Activated CD8-positive, alpha-beta T cell treated with anti-CD3 and anti-CD28 coated beads for 36 hours (primary cell): ENCODE measurements around the gene RSF1. TPM values are rescaled to one million over a fixed set of nuclear protein-coding genes. Genes with fewer than 3 reads are reported as not detected.

Experiments
- ATAC-seq: fragments of 200-7000 bp; cut with Tn5 transposase; one replicate; pipeline ENCODE4 v1.10.0; 2021; ENCODE audit warnings: mild to moderate bottlenecking, moderate library complexity
- CTCF ChIA-PET: fragments of 350-600 bp; sonication (Branson Sonifier 250); formaldehyde crosslinking; loops from one replicate; lab custom pipeline; 2021; ENCODE audit warnings: antibody characterized with exemption; lab: Charles Lee
- POLR2A ChIA-PET: fragments of 350-600 bp; sonication (Branson Sonifier 250); formaldehyde crosslinking; loops from one replicate; lab custom pipeline; 2021; ENCODE audit warnings: antibody characterized with exemption; lab: Charles Lee
- DNase-seq: peaks from one replicate; pipeline ENCODE4 v3.0.0-alpha.2; 2020
- H3K27ac Mint-ChIP-seq: one replicate; pipeline ENCODE4 v1.8.0; 2021; ENCODE audit warnings: mild to moderate bottlenecking, mixed read lengths
- H3K27me3 Mint-ChIP-seq: one replicate; pipeline ENCODE4 v1.8.0; 2021; ENCODE audit warnings: mixed read lengths
- H3K36me3 Mint-ChIP-seq: one replicate; pipeline ENCODE4 v1.8.0; 2021; ENCODE audit warnings: low read depth, mixed read lengths
- H3K4me1 Mint-ChIP-seq: one replicate; pipeline ENCODE4 v1.8.0; 2021; ENCODE audit warnings: low read depth, mixed read lengths
- H3K4me3 Mint-ChIP-seq: one replicate; pipeline ENCODE4 v1.8.0; 2021; ENCODE audit warnings: mild to moderate bottlenecking, moderate library complexity, mixed read lengths
- H3K9me3 Mint-ChIP-seq: one replicate; pipeline ENCODE4 v1.8.0; 2021; ENCODE audit warnings: mixed read lengths
- intact Hi-C: fragments of 100-400 bp; cut with micrococcal nuclease; formaldehyde crosslinking; loops from one replicate; pipeline ENCODE4 v1.10.0; 2022
- total RNA-seq, 2 experiments: library from RNA; stranded (reverse); gene quantifications; one replicate each; pipeline ENCODE4 v1.2.3, GENCODE V29; 2021
- TF ChIP-seq, protein P1 (sequence below): fragments of 200-600 bp; IDR thresholded peaks from one replicate; pipeline ENCODE4 v1.8.0; 2022; ENCODE audit warnings: antibody characterized with exemption, mild to moderate bottlenecking

RSF1 gene
- total RNA-seq, 2 experiments from 2014 or later, result 45.4 to 47.7 TPM

DNA sequence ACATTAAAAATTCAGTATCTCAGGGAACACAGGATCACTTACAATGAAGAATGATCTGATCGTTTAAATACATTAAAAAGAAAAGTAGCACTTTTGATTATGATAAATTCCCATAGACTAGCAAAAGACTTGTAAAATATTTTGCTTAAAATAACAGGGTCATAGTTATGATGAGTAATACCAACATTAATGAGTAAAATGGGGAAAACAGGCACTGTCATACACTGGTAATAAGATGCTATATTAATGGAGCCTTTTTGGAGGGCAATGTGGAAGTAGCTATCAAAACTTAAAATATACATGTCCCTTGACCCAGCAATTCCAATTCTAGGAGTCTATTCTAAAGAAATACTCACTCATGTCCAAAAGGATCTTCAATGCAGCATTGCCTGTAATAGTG lies 121.1 kb downstream of the RSF1 start:
- H3K4me1 Mint-ChIP-seq, result peaks cover 4% of the 10 kb centered on the region
- DNase-seq, result no peak
- H3K9me3 Mint-ChIP-seq, result no peaks in the 10 kb centered on the region
- H3K27me3 Mint-ChIP-seq, result no peaks in the 10 kb centered on the region
- no peak for ATAC-seq
- H3K36me3 Mint-ChIP-seq, result peaks cover 34% of the 10 kb centered on the region
- POLR2A ChIA-PET, result no interaction called here
- TF ChIP-seq, protein P1, sequence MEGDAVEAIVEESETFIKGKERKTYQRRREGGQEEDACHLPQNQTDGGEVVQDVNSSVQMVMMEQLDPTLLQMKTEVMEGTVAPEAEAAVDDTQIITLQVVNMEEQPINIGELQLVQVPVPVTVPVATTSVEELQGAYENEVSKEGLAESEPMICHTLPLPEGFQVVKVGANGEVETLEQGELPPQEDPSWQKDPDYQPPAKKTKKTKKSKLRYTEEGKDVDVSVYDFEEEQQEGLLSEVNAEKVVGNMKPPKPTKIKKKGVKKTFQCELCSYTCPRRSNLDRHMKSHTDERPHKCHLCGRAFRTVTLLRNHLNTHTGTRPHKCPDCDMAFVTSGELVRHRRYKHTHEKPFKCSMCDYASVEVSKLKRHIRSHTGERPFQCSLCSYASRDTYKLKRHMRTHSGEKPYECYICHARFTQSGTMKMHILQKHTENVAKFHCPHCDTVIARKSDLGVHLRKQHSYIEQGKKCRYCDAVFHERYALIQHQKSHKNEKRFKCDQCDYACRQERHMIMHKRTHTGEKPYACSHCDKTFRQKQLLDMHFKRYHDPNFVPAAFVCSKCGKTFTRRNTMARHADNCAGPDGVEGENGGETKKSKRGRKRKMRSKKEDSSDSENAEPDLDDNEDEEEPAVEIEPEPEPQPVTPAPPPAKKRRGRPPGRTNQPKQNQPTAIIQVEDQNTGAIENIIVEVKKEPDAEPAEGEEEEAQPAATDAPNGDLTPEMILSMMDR, result no peak
- H3K4me3 Mint-ChIP-seq, result no peak overlapping the region
- H3K27ac Mint-ChIP-seq, result no peak overlapping the region
- intact Hi-C loops, result no loop called here
- CTCF ChIA-PET, result no interaction called here

DNA sequence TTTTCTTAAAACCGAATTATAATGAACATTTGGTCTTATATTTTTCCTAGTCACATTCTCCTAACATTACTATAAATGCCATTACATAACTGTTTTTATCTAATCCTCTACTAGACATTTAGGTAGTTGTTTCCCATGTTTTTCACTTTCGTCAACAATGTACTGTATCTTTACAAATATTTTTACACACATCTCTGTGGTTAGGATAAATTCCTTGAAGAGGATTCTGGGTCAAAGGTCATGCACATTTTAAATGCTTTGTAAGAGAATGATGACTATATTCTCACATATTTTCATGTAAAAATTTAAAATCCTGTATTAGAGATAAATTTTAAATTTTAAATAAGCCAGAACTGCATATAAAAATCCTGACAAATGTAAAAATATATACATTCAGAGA lies 121.6 kb downstream of the RSF1 start:
- intact Hi-C loops, result no loop called here
- Mint-ChIP-seq H3K4me3 (no peak overlapping the region), H3K36me3 (peaks cover 31% of the 10 kb centered on the region), H3K4me1 (peaks cover 3% of the 10 kb centered on the region), H3K9me3 (no peaks in the 10 kb centered on the region), H3K27ac (no peak overlapping the region), H3K27me3 (no peaks in the 10 kb centered on the region)
- POLR2A ChIA-PET, result no interaction called here
- ATAC-seq (no peak), DNase-seq (no peak)
- TF ChIP-seq, protein P1, result no peak
- CTCF ChIA-PET, result no interaction called here

DNA sequence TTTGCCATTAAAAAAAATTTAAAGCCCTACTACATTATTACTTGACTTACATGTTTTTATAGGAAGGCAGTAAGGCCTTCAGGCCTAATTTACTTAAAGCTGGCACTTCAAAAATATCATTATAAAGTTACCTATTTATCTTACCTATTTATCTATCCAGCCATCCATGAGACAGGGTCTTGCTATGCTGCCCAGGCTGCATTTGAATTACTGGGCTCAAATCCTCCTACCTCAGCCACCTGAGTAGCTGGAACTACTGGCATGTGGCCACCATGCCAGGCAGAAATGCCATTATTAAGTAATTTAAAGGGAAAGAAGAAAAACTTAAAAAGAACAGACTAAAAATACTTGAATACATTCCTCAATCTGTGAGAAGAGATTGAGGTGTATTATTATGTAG lies 122.7 kb downstream of the RSF1 start:
- no peaks in the 10 kb centered on the region for H3K27me3 Mint-ChIP-seq
- ChIA-PET CTCF (interaction anchor here (0.9 to 1.6 kb wide), 3 partner anchors 10 to 38 kb away, joined by 3 to 4 read pairs (median 4); no protein-coding TSS in a partner anchor), POLR2A (interaction anchor here (0.6 kb wide), 1 partner anchor 46 kb away, joined by 3 read pairs; no protein-coding TSS in a partner anchor)
- ATAC-seq, result no peak
- no peaks in the 10 kb centered on the region for H3K9me3 Mint-ChIP-seq
- H3K4me3 Mint-ChIP-seq, result no peak overlapping the region
- TF ChIP-seq, protein P1, result no peak
- DNase-seq, result no peak
- intact Hi-C loops, result no loop called here
- peaks cover 3% of the 10 kb centered on the region for H3K4me1 Mint-ChIP-seq
- peaks cover 34% of the 10 kb centered on the region for H3K36me3 Mint-ChIP-seq
- no peak overlapping the region for H3K27ac Mint-ChIP-seq

DNA sequence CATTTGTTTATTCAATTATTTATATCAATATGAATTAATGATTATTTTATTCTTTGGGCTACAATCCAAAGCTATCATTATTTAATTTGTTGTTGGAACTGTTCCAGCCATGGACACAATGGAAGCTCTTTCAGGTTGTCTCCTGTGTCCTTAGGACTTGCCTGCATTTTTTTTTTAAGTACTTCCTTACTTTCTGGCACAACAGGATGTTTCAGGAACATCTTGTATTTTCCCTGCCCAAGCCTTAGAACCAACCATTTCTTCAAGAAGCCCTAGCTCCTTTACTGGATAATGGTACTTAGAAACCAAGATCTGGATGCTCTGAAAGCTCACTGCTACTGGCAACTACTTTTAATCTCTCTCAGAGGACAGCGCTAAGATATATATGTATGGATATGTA lies 125.1 kb downstream of the RSF1 start:
- intact Hi-C loops, result no loop called here
- no peaks in the 10 kb centered on the region for H3K27me3 Mint-ChIP-seq
- no peak overlapping the region for H3K4me3 Mint-ChIP-seq
- DNase-seq (no peak), ATAC-seq (no peak)
- ChIA-PET POLR2A (no interaction called here), CTCF (interaction anchor here (1.0 kb wide), 1 partner anchor 93 kb away, joined by 3 read pairs; no protein-coding TSS in a partner anchor)
- H3K9me3 Mint-ChIP-seq, result no peaks in the 10 kb centered on the region
- no peaks in the 10 kb centered on the region for H3K4me1 Mint-ChIP-seq
- peaks cover 28% of the 10 kb centered on the region for H3K36me3 Mint-ChIP-seq
- H3K27ac Mint-ChIP-seq, result no peak overlapping the region
- TF ChIP-seq, protein P1, result no peak

DNA sequence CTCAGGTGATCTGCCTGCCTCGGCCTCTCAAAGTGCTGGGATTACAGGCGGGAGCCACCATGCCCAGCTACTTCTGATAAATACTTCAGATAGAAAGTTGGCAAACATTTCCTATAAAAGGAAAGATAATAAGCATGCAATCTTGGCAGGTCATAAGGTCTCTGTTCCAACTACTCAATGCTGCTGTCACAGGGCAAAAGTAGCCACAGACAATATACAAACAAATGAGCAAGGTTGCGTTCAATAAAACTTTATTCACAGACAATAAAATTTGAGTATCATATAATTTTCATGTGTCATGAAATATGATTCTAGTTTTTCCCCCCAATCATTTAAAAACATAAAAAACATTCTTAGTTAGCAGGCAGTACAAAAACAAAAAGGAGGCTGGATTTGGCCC lies 129.9 kb downstream of the RSF1 start:
- intact Hi-C loops, result no loop called here
- H3K4me1 Mint-ChIP-seq, result no peaks in the 10 kb centered on the region
- TF ChIP-seq, protein P1, result no peak
- DNase-seq (no peak), ATAC-seq (no peak)
- H3K4me3 Mint-ChIP-seq, result no peak overlapping the region
- H3K27me3 Mint-ChIP-seq, result no peaks in the 10 kb centered on the region
- ChIA-PET CTCF (no interaction called here), POLR2A (no interaction called here)
- H3K9me3 Mint-ChIP-seq, result no peaks in the 10 kb centered on the region
- peaks cover 22% of the 10 kb centered on the region for H3K36me3 Mint-ChIP-seq
- H3K27ac Mint-ChIP-seq, result no peak overlapping the region
